LoVo (cell line): ENCODE measurements around the gene SLC26A9.
"Not testable (repeated sequence)": the region's sequence is repeated elsewhere in the genome, so short reads cannot be mapped to it uniquely, and the experiment has no call there.

Experiments used
- DNase-seq: peaks from one replicate; pipeline ENCODE4 v3.0.0-alpha.2; 2016; ENCODE audit warnings: low spot score

Gene SLC26A9

DNA sequence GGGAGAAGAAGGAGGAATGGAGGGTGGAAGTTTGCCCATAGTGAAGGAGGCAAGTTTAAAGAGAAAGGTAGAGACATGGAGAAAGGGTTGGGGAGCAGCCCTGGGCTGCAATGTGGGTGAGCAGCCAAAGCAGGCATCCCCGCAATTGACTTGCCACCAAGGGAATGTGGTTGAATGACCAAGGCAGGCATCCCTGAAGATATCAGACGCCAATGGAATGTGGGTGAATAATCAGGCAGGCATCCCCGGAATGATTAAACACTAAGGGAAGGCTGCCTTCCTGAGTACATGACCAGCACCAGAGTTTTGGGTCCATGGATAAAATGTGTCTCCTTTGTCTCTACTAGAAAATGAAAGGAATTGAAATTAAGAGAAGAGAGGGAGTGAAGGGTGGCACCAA is 53.5 kb downstream of the SLC26A9 start:
- DNase-seq: peak; percentile 32

DNA sequence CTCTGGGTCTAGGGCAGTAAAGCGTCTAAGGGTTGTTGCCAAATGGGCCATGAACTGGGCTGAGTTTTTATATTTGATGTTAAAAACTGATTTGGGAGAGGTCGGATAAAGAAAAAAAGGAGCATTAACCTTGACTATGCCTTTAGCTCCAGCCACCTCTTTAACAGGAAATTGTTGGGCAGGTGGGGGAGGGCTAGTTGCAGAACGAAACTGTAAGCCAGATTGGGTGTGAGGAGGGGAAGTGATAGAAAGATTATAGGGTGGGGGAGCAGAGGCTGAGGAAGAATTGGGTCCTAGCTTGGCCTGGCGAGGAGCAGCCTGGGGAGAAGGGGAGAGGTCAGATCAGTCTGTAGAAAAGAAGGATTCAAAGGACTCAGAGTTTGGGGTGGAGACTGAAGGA is 54.2 kb downstream of the SLC26A9 start:
- DNase-seq: not testable (repeated sequence)

DNA sequence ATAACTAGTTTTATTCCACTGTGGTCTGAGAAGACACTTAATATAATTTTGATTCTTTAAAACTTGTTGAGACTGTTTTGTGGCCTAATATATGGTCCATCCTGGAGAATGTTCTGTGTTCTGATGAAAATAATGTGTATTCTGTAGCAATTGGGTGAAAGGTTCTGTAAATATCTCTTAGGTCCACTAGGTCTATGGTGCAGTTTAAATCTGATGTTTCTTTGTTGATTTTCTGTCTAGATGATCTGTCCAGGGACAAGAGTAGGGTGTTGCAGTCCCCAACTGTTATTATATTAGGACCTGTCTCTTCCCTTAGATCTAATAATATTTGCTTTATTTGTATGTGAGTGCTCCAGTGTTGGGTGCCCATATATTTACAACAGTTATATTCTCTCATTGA is 59.5 kb downstream of the SLC26A9 start:
- no peak for DNase-seq

DNA sequence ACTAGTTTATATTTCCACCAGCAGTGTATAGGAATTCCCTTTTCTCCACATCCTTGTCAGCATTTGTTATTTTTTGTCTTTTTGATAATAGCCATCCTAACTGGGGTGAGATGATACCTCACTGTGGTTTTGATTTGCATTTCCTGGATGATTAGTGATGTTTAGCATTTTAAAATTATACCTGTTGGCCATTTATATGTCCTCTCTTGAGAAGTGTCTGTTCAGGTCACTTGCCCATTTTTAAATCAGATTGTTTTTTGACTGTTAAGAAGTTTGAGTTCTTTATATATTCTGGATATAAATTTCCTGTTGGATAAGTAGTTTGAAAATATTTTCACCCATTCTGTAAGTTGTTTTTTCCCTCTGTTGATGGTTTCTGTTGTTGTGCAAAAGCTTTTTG is 62.3 kb downstream of the SLC26A9 start:
- no peak for DNase-seq

DNA sequence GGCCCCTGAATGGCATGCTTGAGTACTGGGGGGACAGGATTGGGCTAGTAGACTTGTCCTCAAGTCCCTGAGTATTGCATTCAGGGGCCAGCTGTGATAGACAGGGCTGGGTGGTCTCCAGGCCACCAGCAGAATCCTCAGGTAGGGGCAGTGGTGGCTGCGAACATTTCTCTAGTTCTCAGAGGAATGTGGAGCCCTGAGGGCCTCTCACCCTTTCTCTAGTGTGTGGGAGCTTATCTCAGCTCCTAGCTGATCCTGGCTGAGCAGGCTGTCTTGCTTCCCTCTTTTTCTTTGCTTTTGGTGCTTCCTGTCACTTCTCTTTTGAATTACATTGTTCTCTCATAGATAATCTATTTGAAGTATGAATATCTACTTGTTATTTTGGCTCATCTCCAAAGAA is 63.3 kb downstream of the SLC26A9 start:
- DNase-seq: no peak

DNA sequence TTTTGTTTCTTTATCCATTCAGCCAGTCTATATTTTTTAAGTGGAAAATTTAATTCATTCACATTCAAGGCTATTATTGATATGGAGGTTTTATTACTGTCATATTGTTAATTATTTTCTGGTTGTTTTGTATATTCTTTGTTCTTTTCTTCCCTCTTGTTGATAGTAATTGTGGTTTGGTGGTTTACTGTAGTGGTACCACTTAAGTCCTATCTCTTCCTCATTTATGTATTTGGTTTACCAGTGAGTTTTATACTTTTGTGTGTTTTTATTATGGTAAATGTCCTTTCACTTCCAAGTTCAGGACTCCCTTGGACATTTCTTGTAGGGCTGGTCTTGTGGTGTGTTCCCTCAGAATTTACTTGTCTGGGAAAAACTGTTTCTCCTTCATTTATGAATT is 65.2 kb downstream of the SLC26A9 start:
- no peak for DNase-seq

DNA sequence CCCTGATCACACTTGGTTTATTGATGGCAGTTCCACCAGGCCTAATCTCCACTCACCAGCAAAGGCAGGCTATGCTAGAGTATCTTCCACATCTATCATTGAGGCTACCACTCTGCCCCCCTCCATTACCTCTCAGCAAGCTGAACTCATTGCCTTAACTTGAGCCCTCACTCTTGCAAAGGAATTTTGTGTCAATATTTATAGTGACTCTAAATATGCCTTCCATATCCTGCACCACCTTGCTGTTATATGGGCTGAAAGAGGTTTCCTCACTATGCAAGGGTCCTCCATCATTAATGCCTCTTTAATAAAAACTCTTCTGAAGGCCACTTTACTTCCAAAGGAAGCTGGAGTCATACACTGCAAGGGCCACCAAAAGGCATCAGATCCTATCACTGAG is 70.1 kb downstream of the SLC26A9 start:
- DNase-seq: not testable (repeated sequence)

DNA sequence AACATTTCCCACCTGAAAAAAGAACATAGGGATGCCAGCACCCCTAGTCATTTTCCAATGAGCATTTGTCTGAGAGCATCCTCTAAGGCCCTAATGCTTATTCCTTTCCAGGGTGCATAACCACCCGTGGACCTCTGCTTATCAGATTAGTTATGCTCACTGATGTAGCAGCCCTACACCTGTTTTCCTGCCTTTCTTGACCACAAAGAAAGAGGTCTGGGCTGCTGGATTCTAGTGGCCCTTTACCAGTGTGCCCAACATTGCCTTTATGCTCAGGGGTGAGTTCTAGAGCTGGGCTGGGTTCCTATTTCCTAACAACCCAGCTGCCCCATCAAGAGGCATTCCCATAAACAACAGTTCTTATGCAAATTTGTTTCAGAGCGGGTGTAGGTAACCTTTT is 73.0 kb downstream of the SLC26A9 start:
- no peak for DNase-seq
